ENCODE data around the gene MAPK12.

- TF ChIP-seq CTCF (conservative IDR thresholded peaks at IDR 0.05) (no peak), ZFX (IDR thresholded peaks at IDR 0.05) (no peak)
These were observed 42.0 kb upstream of the MAPK12 start for GRCh38 chr22:50303515-50303847.
